Neural cell (in vitro differentiated cells): ENCODE measurements around the gene SESN2. TPM values are rescaled to one million over a fixed set of nuclear protein-coding genes. Genes with fewer than 3 reads are reported as not detected.
A peak's percentile ranks its signal among the peaks of the same experiment; 100 is the strongest.

Experiments used
- H2AFZ ChIP-seq: fragments of 200-600, 300-800 bp; sonication (generic), shearing (Covaris generic); 2 replicates; pipeline ENCODE4 v1.6.0; 2014; ENCODE audit warnings: low read depth, mild to moderate bottlenecking, antibody characterized with exemption, low read length, moderate library complexity
- H3F3A ChIP-seq: fragments of 200-600 bp; shearing (Covaris generic); 2 replicates; pipeline ENCODE4 v1.6.1; 2016; ENCODE audit warnings: mild to moderate bottlenecking, moderate library complexity, mixed read lengths, antibody characterized with exemption, low read length; ENCODE audit not compliant: insufficient read depth, poor library complexity, severe bottlenecking
- H3K27ac ChIP-seq: fragments of 200-600, 300-800 bp; sonication (generic), shearing (Covaris generic); 2 replicates; pipeline ENCODE4 v1.5.1; 2014; ENCODE audit warnings: mild to moderate bottlenecking, low read length, moderate library complexity
- H3K27me3 ChIP-seq: fragments of 300-800, 200-600 bp; sonication (generic), shearing (Covaris generic); 2 replicates; pipeline ENCODE4 v1.6.0; 2014; ENCODE audit warnings: mild to moderate bottlenecking, low read depth, low read length, moderate library complexity; ENCODE audit not compliant: insufficient read depth
- H3K36me3 ChIP-seq: fragments of 300-800, 200-600 bp; sonication (generic), shearing (Covaris generic); 2 replicates; pipeline ENCODE4 v1.5.1; 2014; ENCODE audit warnings: mild to moderate bottlenecking, antibody characterized with exemption, low read length, moderate library complexity; ENCODE audit not compliant: insufficient read depth
- H3K4me2 ChIP-seq: fragments of 300-800, 200-600 bp; sonication (generic), shearing (Covaris generic); 2 replicates; pipeline ENCODE4 v1.6.0; 2014; ENCODE audit warnings: mild to moderate bottlenecking, low read length
- H3K4me3 ChIP-seq: fragments of 300-800, 200-600 bp; sonication (generic), shearing (Covaris generic); 2 replicates; pipeline ENCODE4 v1.5.1; 2014; ENCODE audit warnings: mild to moderate bottlenecking, low read length, moderate library complexity
- H3K79me2 ChIP-seq: fragments of 200-600 bp; shearing (Covaris generic); replicated peaks from 2 replicates; pipeline ENCODE4 v1.6.0; 2014; ENCODE audit warnings: mild to moderate bottlenecking, low read length, moderate library complexity; ENCODE audit not compliant: insufficient read depth
- H3K9ac ChIP-seq: fragments of 300-800, 200-600 bp; sonication (generic), shearing (Covaris generic); 2 replicates; pipeline ENCODE4 v1.6.1; 2016; ENCODE audit warnings: mild to moderate bottlenecking, low read length, mixed read lengths
- H3K9me2 ChIP-seq: fragments of 200-600 bp; shearing (Covaris generic); 2 replicates; pipeline ENCODE4 v1.6.1; 2016; ENCODE audit warnings: mild to moderate bottlenecking, low read length, mixed read lengths; ENCODE audit not compliant: insufficient read depth
- H3K9me3 ChIP-seq: fragments of 200-600, 300-800 bp; sonication (generic), shearing (Covaris generic); 2 replicates; pipeline ENCODE4 v1.6.1; 2016; ENCODE audit warnings: mild to moderate bottlenecking, mixed run types, low read length, moderate library complexity, mixed read lengths
- H4K20me1 ChIP-seq: fragments of 200-600 bp; shearing (Covaris generic); 2 replicates; pipeline ENCODE4 v1.6.1; 2016; ENCODE audit warnings: mild to moderate bottlenecking, mixed run types; ENCODE audit not compliant: insufficient read depth
- CTCF ChIP-seq: fragments of 450-650 bp; IDR thresholded peaks from 2 replicates; pipeline ENCODE4 v1.5.1; 2014; ENCODE audit warnings: antibody characterized with exemption, mild to moderate bottlenecking, moderate library complexity; ENCODE audit not compliant: poor library complexity, severe bottlenecking
- POLR2AphosphoS5 ChIP-seq: IDR thresholded peaks from 2 replicates; pipeline ENCODE4 v1.6.1; 2012
- REST ChIP-seq: IDR thresholded peaks from 2 replicates; pipeline ENCODE4 v1.6.1; 2012; ENCODE audit warnings: borderline replicate concordance
- TAF1 ChIP-seq: IDR thresholded peaks from 2 replicates; pipeline ENCODE4 v1.6.1; 2012; ENCODE audit warnings: low read depth
- polyA plus RNA-seq: library from polyadenylated mRNA; depleted of rRNA; stranded (reverse); fragments of >200 nt; gene quantifications from 2 replicates; pipeline ENCODE4 v1.2.3, GENCODE V29; 2014

The SESN2 gene
- polyA plus RNA-seq, 1 donor from 2014 or later = 9.3 TPM

GRCh38 chr1:28329395-28330153, 70.3 kb downstream of the SESN2 start:
- peak overlapping the region; percentile 98 for H2AFZ ChIP-seq
- TF ChIP-seq POLR2AphosphoS5 (no peak), TAF1 (no peak), CTCF (no peak), REST (no peak)
- peak overlapping the region; percentile 70 for H3K4me3 ChIP-seq

More at GRCh38 chr1:28329395-28330153, 70.3 kb downstream of the SESN2 start:
- Histone ChIP-seq H3K4me2 (peak overlapping the region; percentile 55), H3K36me3 (no peaks in the 10 kb centered on the region), H3K27me3 (no peaks in the 10 kb centered on the region), H3K79me2 (no peaks in the 10 kb centered on the region), H3F3A (no peaks in the 10 kb centered on the region), H3K9me2 (no peaks in the 10 kb centered on the region), H4K20me1 (no peaks in the 10 kb centered on the region), H3K9me3 (no peaks in the 10 kb centered on the region), H3K9ac (peak overlapping the region; percentile 81), H3K27ac (peak overlapping the region; percentile 92)

Other genes with a start within 250 kb of the SESN2 start
- gene EYA3, start 170.9 kb upstream of the SESN2 start, polyA plus RNA-seq = 11.1 and 11.2 TPM in 2 replicates
- 0.12 and 0.30 TPM in 2 replicates for gene PTAFR, start 82.8 kb upstream of the SESN2 start, polyA plus RNA-seq
- gene DNAJC8, start 26.5 kb upstream of the SESN2 start, polyA plus RNA-seq = 150 and 184 TPM in 2 replicates
- 429 and 448 TPM in 2 replicates for gene ATP5IF1, start 23.4 kb upstream of the SESN2 start, polyA plus RNA-seq
- gene MED18, start 69.5 kb downstream of the SESN2 start, polyA plus RNA-seq = 6.4 and 12.8 TPM in 2 replicates
- 7.8 and 7.9 TPM in 2 replicates for gene PHACTR4, start 110.2 kb downstream of the SESN2 start, polyA plus RNA-seq
- 13.1 and 15.3 TPM in 2 replicates for gene RCC1, start 246.5 kb downstream of the SESN2 start, polyA plus RNA-seq